ENCODE data around the gene MEDAG. TPM values are rescaled to one million over a fixed set of nuclear protein-coding genes. Genes with fewer than 3 reads are reported as not detected.

MEDAG gene
- total RNA-seq, 1 experiment from 2014 or later, result not detected

- no peak overlapping the region for H3K4me3 ChIP-seq
- intact Hi-C loops (cut with micrococcal nuclease; ENCODE audit: unreplicated experiment), result no loop called here
- no peak overlapping the region for H2AFZ ChIP-seq
- BruUV-seq (replicated peaks), result no TSS peak
- no peak for TF ChIP-seq EZH2 (IDR thresholded peaks at IDR 0.05; ENCODE audit: low read depth)
- TF ChIP-seq, protein P1, sequence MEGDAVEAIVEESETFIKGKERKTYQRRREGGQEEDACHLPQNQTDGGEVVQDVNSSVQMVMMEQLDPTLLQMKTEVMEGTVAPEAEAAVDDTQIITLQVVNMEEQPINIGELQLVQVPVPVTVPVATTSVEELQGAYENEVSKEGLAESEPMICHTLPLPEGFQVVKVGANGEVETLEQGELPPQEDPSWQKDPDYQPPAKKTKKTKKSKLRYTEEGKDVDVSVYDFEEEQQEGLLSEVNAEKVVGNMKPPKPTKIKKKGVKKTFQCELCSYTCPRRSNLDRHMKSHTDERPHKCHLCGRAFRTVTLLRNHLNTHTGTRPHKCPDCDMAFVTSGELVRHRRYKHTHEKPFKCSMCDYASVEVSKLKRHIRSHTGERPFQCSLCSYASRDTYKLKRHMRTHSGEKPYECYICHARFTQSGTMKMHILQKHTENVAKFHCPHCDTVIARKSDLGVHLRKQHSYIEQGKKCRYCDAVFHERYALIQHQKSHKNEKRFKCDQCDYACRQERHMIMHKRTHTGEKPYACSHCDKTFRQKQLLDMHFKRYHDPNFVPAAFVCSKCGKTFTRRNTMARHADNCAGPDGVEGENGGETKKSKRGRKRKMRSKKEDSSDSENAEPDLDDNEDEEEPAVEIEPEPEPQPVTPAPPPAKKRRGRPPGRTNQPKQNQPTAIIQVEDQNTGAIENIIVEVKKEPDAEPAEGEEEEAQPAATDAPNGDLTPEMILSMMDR (conservative IDR thresholded peaks at IDR 0.05), result no peak
- H3K27ac ChIP-seq, result no peak overlapping the region
- POLR2A ChIA-PET (ENCODE audit: unreplicated experiment), result no interaction called here
- no peaks in the 10 kb centered on the region for H3K36me3 ChIP-seq (ENCODE audit: low read depth)
- no peak overlapping the region for H3K4me2 ChIP-seq
- no peak for DNase-seq
- H3K79me2 ChIP-seq (ENCODE audit: low read depth), result no peaks in the 10 kb centered on the region
- H4K20me1 ChIP-seq (ENCODE audit: insufficient read depth), result no peaks in the 10 kb centered on the region
- H3K9me2 ChIP-seq (ENCODE audit: insufficient read depth), result no peaks in the 10 kb centered on the region
- CTCF ChIA-PET, result no interaction called here
- no peaks in the 10 kb centered on the region for H3K9me3 ChIP-seq (ENCODE audit: insufficient read depth, low read depth)
- H3K4me1 ChIP-seq (replicated peaks; ENCODE audit: insufficient read depth), result no peaks in the 10 kb centered on the region
- H3F3A ChIP-seq (ENCODE audit: insufficient read depth, low read depth), result no peaks in the 10 kb centered on the region
- peaks cover 11% of the 10 kb centered on the region; the same call in 1 of the 2 replicates for H3K27me3 ChIP-seq (ENCODE audit: insufficient read depth, low read depth)
Observed at GRCh38 chr13:30927595-30927994, 21.5 kb downstream of the MEDAG start.

- Histone ChIP-seq H3K4me3 (no peak overlapping the region), H3K36me3 (ENCODE audit: low read depth) (no peaks in the 10 kb centered on the region), H3K4me2 (no peak overlapping the region), H3K79me2 (ENCODE audit: low read depth) (no peaks in the 10 kb centered on the region), H4K20me1 (ENCODE audit: insufficient read depth) (no peaks in the 10 kb centered on the region), H3K27ac (no peak overlapping the region), H3F3A (ENCODE audit: insufficient read depth, low read depth) (no peaks in the 10 kb centered on the region), H3K9me3 (ENCODE audit: insufficient read depth, low read depth) (no peaks in the 10 kb centered on the region), H3K4me1 (replicated peaks; ENCODE audit: insufficient read depth) (no peaks in the 10 kb centered on the region), H2AFZ (no peak overlapping the region), H3K9me2 (ENCODE audit: insufficient read depth) (no peaks in the 10 kb centered on the region), H3K27me3 (ENCODE audit: insufficient read depth, low read depth) (peaks cover 22% of the 10 kb centered on the region)
- POLR2A ChIA-PET (ENCODE audit: unreplicated experiment), result no interaction called here
- no peak for TF ChIP-seq EZH2 (IDR thresholded peaks at IDR 0.05; ENCODE audit: low read depth)
- TF ChIP-seq, protein P1 (conservative IDR thresholded peaks at IDR 0.05), result no peak
- CTCF ChIA-PET, result no interaction called here
- intact Hi-C loops (cut with micrococcal nuclease; ENCODE audit: unreplicated experiment), result no loop called here
- no peak for DNase-seq
- no TSS peak for BruUV-seq (replicated peaks)
Observed at GRCh38 chr13:30928978-30929377, 22.9 kb downstream of the MEDAG start.

DNA sequence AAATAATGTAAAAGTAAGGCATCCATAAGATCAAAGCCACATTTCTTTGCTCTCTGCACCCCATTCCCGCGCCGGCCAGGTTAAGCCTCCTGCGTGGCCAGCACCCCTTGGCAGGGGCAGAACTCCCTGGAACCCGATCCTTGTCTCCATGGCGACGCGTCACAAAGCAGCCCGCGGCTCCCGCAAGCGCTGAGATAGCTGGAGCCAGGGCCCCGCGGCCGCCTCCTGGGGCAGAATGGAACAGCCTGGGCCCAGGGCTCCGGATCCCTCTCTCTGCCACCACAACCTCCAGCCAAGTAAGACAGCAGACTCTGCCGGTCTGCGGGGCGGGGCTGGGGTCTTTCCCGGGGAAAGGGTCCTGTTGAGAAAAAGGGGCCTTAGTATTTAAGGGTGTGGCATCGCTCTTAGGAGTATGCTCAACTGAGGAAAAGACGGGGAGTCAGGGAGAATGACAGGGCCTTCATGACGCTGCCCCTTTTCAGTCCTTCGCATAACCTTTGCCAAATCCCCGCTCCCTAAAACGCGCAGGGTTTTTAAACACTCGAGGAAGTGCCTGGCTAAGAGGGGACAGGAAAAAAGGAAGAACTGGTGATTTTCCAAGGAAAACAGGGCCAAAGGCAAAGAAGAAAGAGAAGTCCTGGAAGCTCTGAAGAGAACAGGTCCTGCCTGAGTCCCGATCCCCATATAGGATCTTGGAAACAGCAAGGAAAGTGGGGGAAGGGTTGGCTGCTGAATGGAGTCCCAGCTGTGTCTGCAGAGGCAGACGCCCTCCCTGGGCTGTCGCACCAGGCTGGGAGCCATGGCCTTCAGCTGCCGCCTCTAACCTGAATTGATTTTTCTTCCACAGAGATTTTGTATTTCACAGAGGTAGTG is 26.6 kb downstream of the MEDAG start, which contains the start of gene TEX26:
Gene TEX26, plus strand, starts transcription at position 176 of the 873 bp plus-strand sequence. Its CDS starts 60 bp downstream, at position 236.
- no peaks in the 10 kb centered on the region for H3F3A ChIP-seq (ENCODE audit: insufficient read depth, low read depth)
- no peaks in the 10 kb centered on the region for H3K9me3 ChIP-seq (ENCODE audit: insufficient read depth, low read depth)
- H2AFZ ChIP-seq, result no peak within 1 kb of the TSS
- H3K9me2 ChIP-seq (ENCODE audit: insufficient read depth), result no peaks in the 10 kb centered on the region
- TF ChIP-seq, protein P1 (conservative IDR thresholded peaks at IDR 0.05), result no peak
- no peak for TF ChIP-seq EZH2 (IDR thresholded peaks at IDR 0.05; ENCODE audit: low read depth)
- no peaks in the 10 kb centered on the region for H3K4me1 ChIP-seq (replicated peaks; ENCODE audit: insufficient read depth)
- no peak within 1 kb of the TSS for H3K4me3 ChIP-seq
- POLR2A ChIA-PET (ENCODE audit: unreplicated experiment), result no interaction called here
- CTCF ChIA-PET, result no interaction called here
- H3K27ac ChIP-seq, result no peak within 1 kb of the TSS
- H4K20me1 ChIP-seq (ENCODE audit: insufficient read depth), result no peaks in the 10 kb centered on the region
- intact Hi-C loops (cut with micrococcal nuclease; ENCODE audit: unreplicated experiment), result no loop called here
- peaks cover 34% of the 10 kb centered on the region for H3K27me3 ChIP-seq (ENCODE audit: insufficient read depth, low read depth)
- no TSS peak for BruUV-seq (replicated peaks)
- H3K36me3 ChIP-seq (ENCODE audit: low read depth), result no peaks in the 10 kb centered on the region
- no peak for DNase-seq
- H3K4me2 ChIP-seq, result no peak within 1 kb of the TSS
- H3K79me2 ChIP-seq (ENCODE audit: low read depth), result no peaks in the 10 kb centered on the region

Measured in PC-9 (cell line).